ENCODE data around the gene CSRP2. TPM values are rescaled to one million over a fixed set of nuclear protein-coding genes. Genes with fewer than 3 reads are reported as not detected.

Gene CSRP2
- total and polyA plus RNA-seq, 2 experiments from 2014 or later = 257 to 558 TPM

DNA sequence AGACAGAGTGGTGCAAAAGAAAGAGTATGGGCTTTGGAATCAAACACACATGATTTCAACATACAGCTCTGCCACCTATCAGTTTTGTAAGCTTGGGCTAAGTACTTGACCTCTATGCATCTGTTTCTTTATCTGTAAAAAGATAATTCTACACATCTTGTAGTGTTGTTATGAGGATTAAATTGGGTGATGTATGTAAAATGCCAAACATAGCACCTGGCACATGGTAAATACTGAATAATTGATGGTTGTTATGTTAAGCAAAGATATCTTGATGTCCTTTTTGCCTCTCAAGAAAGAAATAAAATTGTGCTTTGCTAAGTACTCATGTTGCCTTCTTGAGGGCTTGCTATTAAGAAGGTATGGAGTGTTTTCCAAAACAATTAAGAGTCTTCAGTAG, 2.3 kb upstream of the CSRP2 start:
- Histone ChIP-seq H3K27ac (peak overlapping the region; percentile 95), H3K36me3 (no peaks in the 10 kb centered on the region), H3K4me3 (no peak overlapping the region), H3K27me3 (no peaks in the 10 kb centered on the region), H3K9me3 (ENCODE audit: low read depth) (no peaks in the 10 kb centered on the region), H3K4me1 (ENCODE audit: low read depth) (peaks cover 36% of the 10 kb centered on the region)
- TF ChIP-seq, protein P1, sequence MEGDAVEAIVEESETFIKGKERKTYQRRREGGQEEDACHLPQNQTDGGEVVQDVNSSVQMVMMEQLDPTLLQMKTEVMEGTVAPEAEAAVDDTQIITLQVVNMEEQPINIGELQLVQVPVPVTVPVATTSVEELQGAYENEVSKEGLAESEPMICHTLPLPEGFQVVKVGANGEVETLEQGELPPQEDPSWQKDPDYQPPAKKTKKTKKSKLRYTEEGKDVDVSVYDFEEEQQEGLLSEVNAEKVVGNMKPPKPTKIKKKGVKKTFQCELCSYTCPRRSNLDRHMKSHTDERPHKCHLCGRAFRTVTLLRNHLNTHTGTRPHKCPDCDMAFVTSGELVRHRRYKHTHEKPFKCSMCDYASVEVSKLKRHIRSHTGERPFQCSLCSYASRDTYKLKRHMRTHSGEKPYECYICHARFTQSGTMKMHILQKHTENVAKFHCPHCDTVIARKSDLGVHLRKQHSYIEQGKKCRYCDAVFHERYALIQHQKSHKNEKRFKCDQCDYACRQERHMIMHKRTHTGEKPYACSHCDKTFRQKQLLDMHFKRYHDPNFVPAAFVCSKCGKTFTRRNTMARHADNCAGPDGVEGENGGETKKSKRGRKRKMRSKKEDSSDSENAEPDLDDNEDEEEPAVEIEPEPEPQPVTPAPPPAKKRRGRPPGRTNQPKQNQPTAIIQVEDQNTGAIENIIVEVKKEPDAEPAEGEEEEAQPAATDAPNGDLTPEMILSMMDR (IDR thresholded peaks at IDR 0.05; ENCODE audit: low read depth, low read length) = no peak
- no peak for DNase-seq (ENCODE audit: low read depth in 1 of 2, low spot score in 1 of 2)

DNA sequence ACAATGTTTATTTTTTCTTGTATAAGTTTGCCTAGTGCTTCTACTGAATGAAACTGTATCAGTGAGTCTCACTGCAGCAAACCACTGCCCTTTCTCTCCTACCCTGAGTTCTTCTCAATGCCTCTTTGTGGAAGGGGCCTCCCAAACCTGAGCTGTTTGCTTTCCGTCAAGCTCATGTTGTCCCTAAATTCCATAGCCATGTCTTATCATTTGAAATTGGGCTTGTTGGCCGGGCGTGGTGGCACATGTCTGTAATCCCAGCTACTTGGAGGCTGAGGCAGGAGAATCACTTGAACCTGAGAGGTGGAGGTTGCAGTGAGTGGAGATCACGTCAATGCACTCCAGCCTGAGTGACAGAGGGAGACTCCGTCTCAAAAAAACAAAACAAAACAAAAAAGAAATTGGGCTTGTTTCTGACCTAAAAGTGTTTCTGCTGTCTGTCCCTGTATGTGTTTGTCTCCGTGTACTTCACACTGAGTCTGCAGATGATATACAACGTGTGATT, 1.8 kb upstream of the CSRP2 start:
- peak overlapping the region; percentile 95 for H3K27ac ChIP-seq
- no peaks in the 10 kb centered on the region for H3K36me3 ChIP-seq

DNA sequence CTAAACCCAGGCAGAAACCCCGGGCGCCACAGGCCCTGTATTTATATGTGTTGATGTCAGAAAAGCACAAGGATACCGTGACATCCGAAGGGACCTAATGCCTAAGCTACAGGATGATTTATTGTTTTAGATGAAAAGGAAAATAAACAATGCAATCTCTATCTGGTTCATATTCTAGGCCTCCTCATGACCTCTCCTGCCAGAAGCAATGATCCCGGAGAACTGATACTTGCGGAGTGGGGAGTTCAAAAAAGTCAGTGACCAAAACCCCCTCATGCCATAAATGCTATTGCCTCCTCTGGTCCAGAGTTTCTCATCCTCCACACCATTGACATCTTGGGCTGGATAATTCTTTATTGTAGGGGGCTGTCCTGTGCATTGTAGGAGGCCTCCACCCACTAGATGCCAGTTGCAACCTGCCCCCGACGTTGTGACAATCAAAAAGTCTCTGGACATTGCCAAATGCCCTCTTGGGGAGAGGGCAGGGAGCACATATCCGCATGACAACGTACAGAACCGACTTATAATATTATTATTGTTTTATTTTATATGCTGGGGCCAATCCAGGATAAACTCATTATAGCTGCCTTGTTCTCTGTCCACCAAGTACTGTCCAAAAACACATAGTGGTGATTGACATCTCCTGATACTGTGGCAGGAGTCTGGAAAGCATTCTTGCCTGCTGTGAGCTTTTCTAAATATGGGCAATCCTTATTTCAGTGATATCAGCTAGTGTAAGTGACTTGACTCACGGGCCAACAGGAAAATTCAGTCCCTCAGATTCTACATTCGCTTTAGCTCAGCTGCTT, 1.1 kb upstream of the CSRP2 start:
- H3K9me3 ChIP-seq (ENCODE audit: low read depth) = no peaks in the 10 kb centered on the region
- peaks cover 43% of the 10 kb centered on the region for H3K4me1 ChIP-seq (ENCODE audit: low read depth)
- peak; percentile 39 for DNase-seq (ENCODE audit: low read depth in 1 of 2, low spot score in 1 of 2)
- H3K27ac ChIP-seq = peak overlapping the region; percentile 95
- no peaks in the 10 kb centered on the region for H3K27me3 ChIP-seq
- H3K36me3 ChIP-seq = no peaks in the 10 kb centered on the region
- TF ChIP-seq, protein P1 (IDR thresholded peaks at IDR 0.05; ENCODE audit: low read depth, low read length) = no peak
- H3K4me3 ChIP-seq = peak overlapping the region; percentile 83

More for the DNA sequence above, 1.8 kb upstream of the CSRP2 start:
- TF ChIP-seq, protein P1 (IDR thresholded peaks at IDR 0.05; ENCODE audit: low read depth, low read length) = no peak
- no peaks in the 10 kb centered on the region for H3K9me3 ChIP-seq (ENCODE audit: low read depth)
- H3K4me1 ChIP-seq (ENCODE audit: low read depth) = peaks cover 42% of the 10 kb centered on the region
- no peak for DNase-seq (ENCODE audit: low read depth in 1 of 2, low spot score in 1 of 2)
- no peaks in the 10 kb centered on the region for H3K27me3 ChIP-seq
- H3K4me3 ChIP-seq = no peak overlapping the region

DNA sequence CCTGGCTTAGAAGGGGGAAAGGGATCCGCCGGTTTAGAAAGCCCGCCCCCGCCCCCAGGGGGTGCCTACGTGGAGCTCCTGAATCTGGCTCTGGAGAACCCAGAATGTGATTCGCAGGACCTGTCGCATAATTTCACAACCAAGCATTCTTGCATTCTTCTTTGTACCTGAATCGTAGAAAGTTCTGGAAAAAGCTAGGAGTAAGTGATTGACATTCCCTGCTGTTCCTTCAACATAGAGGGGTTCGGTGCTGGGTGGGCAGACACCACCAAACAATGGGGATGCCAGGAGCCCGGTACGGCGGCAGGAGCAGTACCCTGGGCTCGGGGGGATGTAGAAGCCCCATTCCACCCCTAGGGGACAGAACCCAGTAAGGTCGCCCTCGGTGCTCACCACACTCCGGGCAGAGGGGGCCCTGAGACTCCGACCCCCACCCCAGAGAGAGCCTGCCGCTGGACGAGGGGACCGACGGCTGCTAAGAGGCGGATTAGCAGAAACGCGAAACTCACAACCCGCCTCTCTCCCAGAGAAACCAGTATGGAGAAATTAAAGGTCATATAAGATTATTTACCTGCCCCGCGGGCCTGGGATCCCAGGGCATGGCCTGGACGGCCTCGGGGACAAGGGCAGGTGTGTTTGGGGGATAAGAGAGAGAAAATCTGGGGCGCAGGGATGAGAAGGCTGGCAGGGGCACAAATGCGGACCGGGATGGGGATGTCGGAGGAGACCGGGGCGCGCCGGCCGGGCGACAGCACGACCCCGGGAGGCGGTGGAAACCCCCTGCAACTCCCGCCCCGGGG, 520 bp downstream of the CSRP2 start:
- Histone ChIP-seq H3K9me3 (ENCODE audit: low read depth) (no peaks in the 10 kb centered on the region), H3K27me3 (no peaks in the 10 kb centered on the region), H3K27ac (peak overlapping the region; percentile 95), H3K4me1 (ENCODE audit: low read depth) (peaks cover 48% of the 10 kb centered on the region), H3K4me3 (peak overlapping the region; percentile 83), H3K36me3 (no peaks in the 10 kb centered on the region)
- peak; percentile 24 to 60 for DNase-seq (ENCODE audit: low read depth in 1 of 2, low spot score in 1 of 2)
- TF ChIP-seq, protein P1 (IDR thresholded peaks at IDR 0.05; ENCODE audit: low read depth, low read length) = peak; percentile 15

DNA sequence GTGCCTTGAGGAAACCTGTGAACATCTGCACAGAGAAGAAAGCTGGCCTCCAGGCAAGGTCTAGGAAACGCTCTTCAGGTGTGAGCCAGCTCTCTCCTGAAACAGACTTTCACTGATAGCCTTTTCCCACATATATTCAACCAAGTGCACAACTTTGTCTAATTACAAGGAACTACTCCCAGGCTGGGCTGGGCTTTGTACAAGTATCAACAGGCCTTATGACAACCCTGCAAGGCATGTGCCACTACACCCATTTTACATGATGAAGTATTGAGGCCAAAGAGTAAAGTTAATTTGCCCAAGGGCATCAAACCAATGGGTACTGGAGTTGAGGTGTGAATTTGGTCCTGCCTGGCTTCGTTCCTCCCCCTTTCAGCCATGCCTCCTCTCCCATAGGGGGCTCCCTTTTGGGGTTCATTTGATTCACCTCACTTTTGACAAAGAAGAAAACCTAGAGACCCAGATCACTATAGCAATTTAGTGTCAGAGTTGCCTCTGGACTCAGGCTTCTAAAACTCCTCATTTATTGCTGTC, 2.1 kb downstream of the CSRP2 start:
- Histone ChIP-seq H3K36me3 (no peaks in the 10 kb centered on the region), H3K4me1 (ENCODE audit: low read depth) (peaks cover 38% of the 10 kb centered on the region), H3K4me3 (peak overlapping the region; percentile 83), H3K27me3 (no peaks in the 10 kb centered on the region), H3K27ac (no peak overlapping the region), H3K9me3 (ENCODE audit: low read depth) (no peaks in the 10 kb centered on the region)
- DNase-seq (ENCODE audit: low read depth in 1 of 2, low spot score in 1 of 2) = no peak
- TF ChIP-seq, protein P1 (IDR thresholded peaks at IDR 0.05; ENCODE audit: low read depth, low read length) = no peak

All from cardiac muscle cell (in vitro differentiated cells and primary cell).